ENCODE measurements around the gene STAG3.

Gene STAG3

DNA sequence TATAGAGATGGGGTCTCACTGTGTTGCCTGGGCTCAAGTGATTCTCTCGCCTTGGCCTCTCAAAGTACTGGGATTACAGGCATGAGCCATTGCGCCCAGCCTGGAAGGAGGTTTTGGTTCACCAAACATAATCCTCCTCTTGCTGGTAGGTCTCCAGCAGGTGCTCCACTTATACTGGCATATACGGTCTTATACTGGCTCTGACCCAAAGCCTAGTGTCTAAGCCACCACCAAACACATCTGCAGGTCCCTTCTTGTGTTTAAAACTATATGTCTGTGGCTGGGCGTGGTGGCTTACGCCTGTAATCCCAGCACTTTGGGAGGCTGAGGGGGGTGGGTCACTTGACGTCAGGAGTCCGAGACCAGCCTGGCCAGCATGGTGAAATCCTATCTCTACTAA lies 45.6 kb upstream of the STAG3 start:
- Histone ChIP-seq H3K79me2 (no peaks in the 10 kb centered on the region), H3K9me3 (ENCODE audit: control insufficient read depth, low read length) (no peaks in the 10 kb centered on the region), H3K9ac (no peak overlapping the region), H3K27ac (no peak overlapping the region), H3K4me1 (peaks cover 3% of the 10 kb centered on the region), H3K27me3 (ENCODE audit: control insufficient read depth, insufficient read depth, low read length) (no peaks in the 10 kb centered on the region), H3K4me3 (ENCODE audit: low read depth, low read length) (no peak overlapping the region), H3K36me3 (ENCODE audit: control insufficient read depth, insufficient read depth, low read length) (no peaks in the 10 kb centered on the region), H2AFZ (no peak overlapping the region), H3K4me2 (ENCODE audit: low read length) (no peak overlapping the region)
- TF ChIP-seq, protein P1, sequence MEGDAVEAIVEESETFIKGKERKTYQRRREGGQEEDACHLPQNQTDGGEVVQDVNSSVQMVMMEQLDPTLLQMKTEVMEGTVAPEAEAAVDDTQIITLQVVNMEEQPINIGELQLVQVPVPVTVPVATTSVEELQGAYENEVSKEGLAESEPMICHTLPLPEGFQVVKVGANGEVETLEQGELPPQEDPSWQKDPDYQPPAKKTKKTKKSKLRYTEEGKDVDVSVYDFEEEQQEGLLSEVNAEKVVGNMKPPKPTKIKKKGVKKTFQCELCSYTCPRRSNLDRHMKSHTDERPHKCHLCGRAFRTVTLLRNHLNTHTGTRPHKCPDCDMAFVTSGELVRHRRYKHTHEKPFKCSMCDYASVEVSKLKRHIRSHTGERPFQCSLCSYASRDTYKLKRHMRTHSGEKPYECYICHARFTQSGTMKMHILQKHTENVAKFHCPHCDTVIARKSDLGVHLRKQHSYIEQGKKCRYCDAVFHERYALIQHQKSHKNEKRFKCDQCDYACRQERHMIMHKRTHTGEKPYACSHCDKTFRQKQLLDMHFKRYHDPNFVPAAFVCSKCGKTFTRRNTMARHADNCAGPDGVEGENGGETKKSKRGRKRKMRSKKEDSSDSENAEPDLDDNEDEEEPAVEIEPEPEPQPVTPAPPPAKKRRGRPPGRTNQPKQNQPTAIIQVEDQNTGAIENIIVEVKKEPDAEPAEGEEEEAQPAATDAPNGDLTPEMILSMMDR (IDR thresholded peaks at IDR 0.05): no peak

- Histone ChIP-seq H3K27me3 (ENCODE audit: control insufficient read depth, insufficient read depth, low read length) (no peaks in the 10 kb centered on the region), H3K79me2 (no peaks in the 10 kb centered on the region), H3K4me1 (peaks cover 3% of the 10 kb centered on the region), H3K27ac (no peak overlapping the region), H3K9me3 (ENCODE audit: control insufficient read depth, low read length) (no peaks in the 10 kb centered on the region), H3K36me3 (ENCODE audit: control insufficient read depth, insufficient read depth, low read length) (no peaks in the 10 kb centered on the region), H3K4me3 (ENCODE audit: low read depth, low read length) (no peak overlapping the region), H2AFZ (peak overlapping the region; percentile 10), H3K9ac (no peak overlapping the region), H3K4me2 (ENCODE audit: low read length) (no peak overlapping the region)
- TF ChIP-seq, protein P1 (IDR thresholded peaks at IDR 0.05): peak; percentile 92
These were observed 45.0 kb upstream of the STAG3 start for GRCh38 chr7:100132697-100133151.

- Histone ChIP-seq H3K36me3 (ENCODE audit: control insufficient read depth, insufficient read depth, low read length) (no peaks in the 10 kb centered on the region), H3K27ac (no peak overlapping the region), H3K4me3 (ENCODE audit: low read depth, low read length) (no peak overlapping the region), H3K9ac (no peak overlapping the region), H3K4me2 (ENCODE audit: low read length) (no peak overlapping the region), H3K79me2 (no peaks in the 10 kb centered on the region), H2AFZ (no peak overlapping the region), H3K4me1 (no peaks in the 10 kb centered on the region), H3K9me3 (ENCODE audit: control insufficient read depth, low read length) (no peaks in the 10 kb centered on the region), H3K27me3 (ENCODE audit: control insufficient read depth, insufficient read depth, low read length) (no peaks in the 10 kb centered on the region)
- TF ChIP-seq, protein P1 (IDR thresholded peaks at IDR 0.05): no peak
These were observed 39.6 kb upstream of the STAG3 start for GRCh38 chr7:100137851-100138760.

DNA sequence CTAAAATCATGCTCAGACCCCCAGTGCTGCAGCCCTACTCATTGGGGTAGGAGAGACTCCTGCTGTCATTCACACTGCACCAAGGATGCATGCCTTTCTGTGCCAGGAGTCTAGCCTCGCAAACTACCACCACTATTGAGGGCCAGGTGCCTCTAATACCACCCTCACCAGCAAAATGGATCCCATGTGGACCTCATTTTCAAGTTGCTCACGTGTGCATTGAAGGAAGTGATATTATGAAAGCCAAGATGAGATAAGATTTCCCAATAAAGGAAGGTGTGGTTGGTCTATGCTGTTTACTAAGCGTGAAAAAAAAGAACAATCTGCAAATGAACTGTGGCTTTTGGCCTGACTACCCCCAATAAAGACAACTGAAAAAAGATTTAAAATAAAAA lies 36.2 kb upstream of the STAG3 start:
- H3K36me3 ChIP-seq (ENCODE audit: control insufficient read depth, insufficient read depth, low read length): no peaks in the 10 kb centered on the region
- H3K4me1 ChIP-seq: no peaks in the 10 kb centered on the region
- no peak overlapping the region for H2AFZ ChIP-seq
- no peaks in the 10 kb centered on the region for H3K79me2 ChIP-seq
- no peaks in the 10 kb centered on the region for H3K9me3 ChIP-seq (ENCODE audit: control insufficient read depth, low read length)
- no peak overlapping the region for H3K27ac ChIP-seq
- no peaks in the 10 kb centered on the region for H3K27me3 ChIP-seq (ENCODE audit: control insufficient read depth, insufficient read depth, low read length)
- H3K4me2 ChIP-seq (ENCODE audit: low read length): no peak overlapping the region
- TF ChIP-seq, protein P1 (IDR thresholded peaks at IDR 0.05): no peak
- no peak overlapping the region for H3K9ac ChIP-seq
- H3K4me3 ChIP-seq (ENCODE audit: low read depth, low read length): no peak overlapping the region

Measured in parathyroid adenoma (tissue), 2 donors.